ENCODE measurements around the gene ADGRB3. TPM values are rescaled to one million over a fixed set of nuclear protein-coding genes. Genes with fewer than 3 reads are reported as not detected.

ADGRB3 gene
- total RNA-seq, 1 donor from 2014 or later = 5.1 TPM

DNA sequence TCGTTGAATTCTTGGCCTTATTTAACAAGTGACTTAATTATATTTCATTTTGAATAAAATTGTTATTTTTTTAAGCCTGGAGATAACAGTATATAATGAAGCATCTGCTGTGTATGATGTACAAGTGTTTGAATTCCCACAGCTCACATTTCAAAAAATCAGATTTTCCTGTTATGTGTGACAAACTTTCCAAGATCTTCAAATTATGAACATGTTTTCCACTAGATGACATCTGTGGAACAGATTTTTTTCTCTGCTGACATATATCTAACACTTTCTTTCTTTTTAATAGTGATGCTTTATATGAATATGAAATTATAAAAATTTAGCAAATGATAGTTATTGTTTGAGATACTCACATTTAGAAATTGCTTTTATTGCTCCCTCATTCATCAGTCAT lies 678.9 kb downstream of the ADGRB3 start:
- no peak for DNase-seq (ENCODE audit: low spot score)

DNA sequence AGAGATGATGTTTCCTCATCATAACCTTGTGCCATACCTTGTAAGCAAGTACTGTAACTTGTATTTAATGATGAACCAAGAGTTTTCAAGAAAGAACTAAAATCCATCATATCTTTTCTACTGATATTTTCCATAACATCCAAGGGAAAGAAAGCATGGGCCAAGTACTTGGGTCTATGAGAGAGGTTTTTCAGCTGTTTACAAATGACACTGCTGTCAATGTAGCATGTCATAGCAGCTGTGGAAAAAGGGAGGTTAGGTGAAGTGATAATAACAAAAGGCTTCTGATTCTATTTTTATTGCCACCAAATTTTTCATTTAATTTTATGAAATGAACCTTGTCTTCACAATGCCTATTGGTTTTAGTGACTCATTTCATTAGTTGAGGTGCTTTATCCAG lies 679.4 kb downstream of the ADGRB3 start:
- no peak for DNase-seq (ENCODE audit: low spot score)

- DNase-seq (ENCODE audit: low spot score) = no peak
These were observed 696.8 kb downstream of the ADGRB3 start for GRCh38 chr6:69331886-69332285.

DNA sequence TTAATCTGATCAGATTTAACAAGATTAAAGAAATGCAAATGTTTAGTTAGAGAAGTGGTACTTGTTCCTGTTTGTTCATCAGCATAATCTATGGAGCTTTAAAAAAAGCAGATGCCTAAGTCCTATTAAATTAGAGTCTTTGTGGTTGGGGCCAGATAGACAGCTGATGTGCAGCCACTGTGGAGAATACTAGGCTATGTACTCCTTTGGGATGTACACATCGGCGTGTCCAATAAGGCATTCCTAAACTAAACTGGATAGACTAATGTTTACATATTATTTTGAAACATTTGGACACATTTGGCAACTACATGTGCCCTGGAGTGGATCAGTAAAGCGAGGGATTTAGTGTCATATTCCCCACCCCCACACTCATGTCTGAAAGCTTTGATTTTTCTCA lies 702.2 kb downstream of the ADGRB3 start:
- DNase-seq (ENCODE audit: low spot score) = no peak

GRCh38 chr6:69338431-69339162 lies 703.5 kb downstream of the ADGRB3 start:
- DNase-seq (ENCODE audit: low spot score) = no peak

DNA sequence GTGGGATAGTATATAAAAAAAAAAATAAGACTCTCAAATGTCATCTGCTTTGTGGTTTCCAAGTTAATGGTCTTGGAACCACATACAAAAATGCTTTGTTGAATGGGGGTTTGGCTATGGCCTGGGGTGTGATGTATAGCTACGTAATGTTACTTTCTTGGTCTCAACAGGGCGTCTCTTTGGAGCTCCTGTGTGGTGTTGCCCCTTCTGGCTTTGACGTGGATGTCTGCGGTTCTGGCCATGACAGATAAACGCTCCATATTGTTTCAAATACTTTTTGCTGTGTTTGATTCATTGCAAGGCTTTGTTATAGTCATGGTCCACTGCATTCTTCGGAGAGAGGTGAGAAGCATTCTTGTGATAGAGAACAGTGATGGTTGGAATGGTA lies 704.1 kb downstream of the ADGRB3 start:
- no peak for DNase-seq (ENCODE audit: low spot score)

DNA sequence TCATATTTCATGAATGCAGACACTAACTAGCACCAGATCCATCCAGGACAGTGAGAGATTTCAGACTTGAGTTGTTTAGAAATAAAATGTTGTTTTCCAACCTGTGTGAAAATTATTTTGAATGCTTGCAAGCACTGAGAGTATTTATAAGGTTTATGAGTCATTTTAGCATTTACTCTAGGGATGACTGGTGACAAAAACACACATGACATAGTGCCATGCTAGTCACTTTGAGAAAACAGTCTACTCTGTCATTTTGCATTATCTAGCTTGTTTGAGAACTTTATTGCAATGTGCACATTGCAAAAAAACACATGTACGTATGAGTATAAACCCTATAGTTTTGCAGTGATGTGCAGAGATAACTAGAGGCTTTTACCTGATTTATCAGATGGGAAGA lies 705.1 kb downstream of the ADGRB3 start:
- DNase-seq (ENCODE audit: low spot score) = no peak

DNA sequence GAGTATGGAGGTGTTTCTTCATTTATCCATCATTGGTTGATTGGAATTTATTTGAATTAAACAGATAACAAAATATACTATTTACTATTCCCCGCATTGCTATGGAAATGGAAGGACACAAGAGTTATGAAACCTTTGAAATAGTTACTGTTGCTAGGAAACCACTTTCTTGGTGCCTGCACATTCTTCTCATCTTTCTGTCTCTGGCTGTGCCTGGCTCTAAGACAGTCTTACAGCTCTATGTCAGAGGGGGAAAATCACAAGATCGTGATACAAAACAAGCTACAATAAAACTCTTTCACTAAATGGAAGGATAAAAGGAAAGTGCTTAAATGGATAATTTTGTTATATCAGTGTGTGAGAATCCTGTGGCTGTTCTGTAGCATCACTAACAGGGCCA lies 708.8 kb downstream of the ADGRB3 start:
- peak; percentile 74 for DNase-seq (ENCODE audit: low spot score)

DNA sequence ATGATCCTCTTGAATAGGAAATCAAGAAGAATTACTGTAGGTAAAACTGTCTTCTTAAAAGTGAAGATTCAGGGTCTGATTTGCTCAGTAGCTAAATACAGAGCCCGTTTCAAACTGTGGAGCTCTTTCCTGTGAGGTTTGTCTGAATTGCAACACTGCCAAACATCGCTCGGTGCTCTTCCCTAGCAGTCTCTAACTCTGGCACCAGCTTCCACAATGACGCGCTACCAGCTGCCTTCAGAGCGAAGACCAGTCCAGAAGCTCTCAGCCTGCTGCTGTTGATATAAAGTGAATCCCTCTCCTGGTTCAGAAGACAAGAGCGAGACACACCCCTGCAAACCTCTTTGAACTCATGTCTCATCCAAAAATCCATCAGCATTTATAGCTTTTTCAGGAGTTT lies 714.7 kb downstream of the ADGRB3 start:
- peak; percentile 27 for DNase-seq (ENCODE audit: low spot score)

GRCh38 chr6:69362209-69362608 lies 727.1 kb downstream of the ADGRB3 start:
- DNase-seq (ENCODE audit: low spot score) = no peak

DNA sequence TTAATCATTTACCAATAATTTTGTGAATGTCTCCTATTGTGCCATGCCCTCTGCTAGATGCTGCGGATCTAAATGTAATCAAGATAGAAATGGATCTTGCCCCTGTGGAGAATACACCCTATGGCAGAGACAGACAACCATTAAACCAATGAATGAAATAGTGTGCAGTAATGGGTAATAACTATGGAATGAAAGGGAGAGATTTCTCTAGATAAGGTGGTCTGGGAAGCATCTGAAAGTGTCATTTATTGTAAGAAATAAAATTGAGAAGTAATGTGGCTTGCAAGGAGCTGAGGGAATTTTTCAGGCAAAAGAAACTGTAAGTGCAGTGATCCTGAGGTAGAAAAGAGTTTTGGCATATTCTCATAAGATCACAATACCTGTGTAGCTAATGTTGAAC lies 731.7 kb downstream of the ADGRB3 start:
- no peak for DNase-seq (ENCODE audit: low spot score)

- no peak for DNase-seq (ENCODE audit: low spot score)
These were observed 733.5 kb downstream of the ADGRB3 start for GRCh38 chr6:69368613-69369012.

DNA sequence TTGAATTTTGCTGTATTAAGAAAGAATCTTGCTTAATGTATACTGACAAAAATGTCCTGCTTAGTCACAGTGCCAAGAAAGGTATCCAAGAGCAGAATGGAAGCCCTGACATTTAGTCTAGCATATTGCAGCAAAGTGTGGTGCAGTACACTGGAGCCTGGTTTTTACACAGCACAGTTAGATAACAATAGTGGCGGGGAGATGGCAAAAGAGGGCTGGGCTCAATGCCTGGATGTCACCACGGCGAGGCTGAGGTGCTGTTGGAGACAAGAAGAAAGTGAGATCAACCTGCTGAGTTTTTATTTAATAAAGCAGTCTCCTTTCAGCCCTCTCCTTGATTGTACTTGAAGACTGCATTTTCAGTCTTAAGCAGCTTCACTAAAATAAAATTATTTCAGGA lies 735.7 kb downstream of the ADGRB3 start:
- DNase-seq (ENCODE audit: low spot score) = no peak

GRCh38 chr6:69378326-69378725 lies 743.2 kb downstream of the ADGRB3 start:
- no peak for DNase-seq (ENCODE audit: low spot score)

- no peak for DNase-seq (ENCODE audit: low spot score)
These were observed 744.4 kb downstream of the ADGRB3 start for GRCh38 chr6:69379518-69379917.

GRCh38 chr6:69383627-69384026 lies 748.5 kb downstream of the ADGRB3 start:
- DNase-seq (ENCODE audit: low spot score) = no peak

- no peak for DNase-seq (ENCODE audit: low spot score)
These were observed 751.3 kb downstream of the ADGRB3 start for GRCh38 chr6:69386426-69386825.

GRCh38 chr6:69390125-69390524 lies 755.0 kb downstream of the ADGRB3 start:
- DNase-seq (ENCODE audit: low spot score) = no peak

GRCh38 chr6:69391106-69391505 lies 756.0 kb downstream of the ADGRB3 start:
- no peak for DNase-seq (ENCODE audit: low spot score)

DNA sequence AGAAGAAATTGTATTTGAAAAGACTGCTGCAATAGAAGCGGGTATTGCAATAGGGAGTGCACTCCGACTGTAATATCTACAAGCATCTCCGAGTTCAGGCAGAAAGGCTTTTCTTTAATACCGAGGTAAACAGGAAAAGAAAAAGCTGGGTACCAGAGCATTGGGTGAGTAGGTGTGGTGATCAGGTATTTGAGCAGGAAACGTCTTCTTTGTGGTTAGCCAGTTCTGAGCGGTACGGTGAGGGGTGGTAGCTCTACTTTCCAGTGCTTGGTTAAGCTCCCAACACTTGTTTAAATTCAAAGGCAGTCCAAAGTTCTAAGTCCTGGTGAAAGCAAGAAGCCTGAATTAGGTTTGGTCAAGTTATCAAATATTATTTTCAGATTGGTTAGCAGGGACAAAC lies 757.7 kb downstream of the ADGRB3 start:
- DNase-seq (ENCODE audit: low spot score) = no peak

DNA sequence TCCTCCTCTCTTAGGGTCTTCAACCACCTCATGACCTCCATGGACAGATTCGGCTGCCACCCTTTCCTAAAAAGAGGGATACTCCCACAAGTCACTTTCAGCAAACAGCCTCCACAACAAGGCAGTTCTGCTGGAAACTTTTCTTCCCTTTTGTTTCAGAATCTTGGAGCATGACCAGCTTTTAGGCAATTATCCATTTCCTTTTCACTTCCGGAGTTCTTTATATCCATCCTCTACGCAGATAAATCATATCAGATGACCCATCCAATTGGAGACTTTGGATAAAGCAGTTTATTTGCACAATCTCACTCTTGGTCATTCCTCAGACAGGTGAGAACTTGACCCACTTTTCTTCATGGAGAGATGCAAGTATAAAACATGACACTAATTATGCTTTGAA lies 763.2 kb downstream of the ADGRB3 start:
- DNase-seq (ENCODE audit: low spot score) = no peak

GRCh38 chr6:69398729-69399128 lies 763.6 kb downstream of the ADGRB3 start:
- no peak for DNase-seq (ENCODE audit: low spot score)

DNA sequence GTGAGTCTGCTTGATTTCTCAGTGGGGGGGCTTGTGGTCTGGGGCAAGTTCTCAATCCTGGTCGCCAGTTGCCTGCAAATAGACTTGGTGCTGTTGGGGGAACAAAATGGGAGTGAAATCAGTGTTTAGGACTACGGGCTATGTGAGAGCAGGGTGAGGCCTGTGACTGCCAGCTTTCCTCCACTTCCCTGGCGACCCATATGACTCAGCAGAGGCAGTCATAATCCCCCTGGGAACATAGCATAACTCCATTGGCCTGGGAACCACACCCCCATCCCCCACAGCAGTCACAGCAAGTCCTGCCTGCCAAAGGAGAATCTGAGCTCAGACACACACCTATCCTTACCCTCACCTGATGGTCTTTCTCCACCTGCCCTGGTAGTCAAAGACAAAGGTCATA lies 773.8 kb downstream of the ADGRB3 start:
- no peak for DNase-seq (ENCODE audit: low spot score)

DNA sequence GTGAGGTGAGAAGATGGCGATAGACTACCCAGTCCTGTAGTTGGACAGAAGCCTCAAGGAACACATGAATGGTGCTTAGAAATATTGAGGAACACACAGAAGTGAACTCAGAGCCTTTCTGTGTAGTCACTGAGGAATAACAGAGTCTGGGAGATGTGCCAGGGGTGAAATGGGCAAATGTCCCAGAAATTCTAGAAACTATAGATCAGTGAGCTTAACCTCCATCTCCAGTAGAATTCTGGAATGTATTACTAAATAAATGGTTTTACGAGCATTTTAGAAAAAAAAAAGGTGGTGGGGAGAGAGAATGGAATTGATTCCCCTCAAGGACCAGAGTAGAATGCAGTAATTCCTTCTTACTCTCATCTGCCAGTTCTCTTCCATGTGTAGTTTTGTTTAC lies 781.7 kb downstream of the ADGRB3 start:
- peak; percentile 26 for DNase-seq (ENCODE audit: low spot score)
